Cerebellar cortex (tissue), 1 donor: ENCODE data around the gene IGLON5.

Experiments used
- DNase-seq: peaks from one replicate; pipeline ENCODE4 v3.0.0-alpha.2; 2015; ENCODE audit warnings: low spot score

The IGLON5 gene

GRCh38 chr19:51311351-51312257, at the start of gene IGLON5:
Gene IGLON5 (plus strand): TSS chr19:51311644. CDS start chr19:51311848, 204 bp downstream.
- peak; percentile 48 for DNase-seq

GRCh38 chr19:51263808-51264207, 47.6 kb upstream of the IGLON5 start:
- no peak for DNase-seq

- DNase-seq: peak; percentile 42
These were observed 40.4 kb upstream of the IGLON5 start for GRCh38 chr19:51271067-51271466.

- no peak for DNase-seq
These were observed 39.1 kb upstream of the IGLON5 start for GRCh38 chr19:51272183-51272810.

GRCh38 chr19:51274049-51274770, 37.2 kb upstream of the IGLON5 start:
- no peak for DNase-seq

GRCh38 chr19:51277112-51277511, 34.3 kb upstream of the IGLON5 start:
- DNase-seq: no peak

- no peak for DNase-seq
These were observed 29.1 kb upstream of the IGLON5 start for GRCh38 chr19:51282335-51282734.

GRCh38 chr19:51285682-51286081, 25.8 kb upstream of the IGLON5 start:
- no peak for DNase-seq

- DNase-seq: no peak
These were observed 21.8 kb upstream of the IGLON5 start for GRCh38 chr19:51289635-51290034.

- DNase-seq: peak; percentile 79
These were observed 18.5 kb upstream of the IGLON5 start for GRCh38 chr19:51292971-51293370.

- DNase-seq: no peak
These were observed 17.8 kb upstream of the IGLON5 start for GRCh38 chr19:51293571-51294210.

- no peak for DNase-seq
These were observed 17.1 kb upstream of the IGLON5 start for GRCh38 chr19:51294211-51294976.

- no peak for DNase-seq
These were observed 16.5 kb upstream of the IGLON5 start for GRCh38 chr19:51294977-51295375.

GRCh38 chr19:51295382-51296126, 15.9 kb upstream of the IGLON5 start:
- no peak for DNase-seq

- peak; percentile 52 for DNase-seq
These were observed 14.9 kb upstream of the IGLON5 start for GRCh38 chr19:51296336-51297093.

GRCh38 chr19:51297406-51297805, 14.0 kb upstream of the IGLON5 start:
- DNase-seq: no peak

- no peak for DNase-seq
These were observed 10.2 kb upstream of the IGLON5 start for GRCh38 chr19:51301266-51301665.

- no peak for DNase-seq
These were observed 6.0 kb upstream of the IGLON5 start for GRCh38 chr19:51305479-51305878.

- no peak for DNase-seq
These were observed 5.2 kb downstream of the IGLON5 start for GRCh38 chr19:51316688-51317087.

- DNase-seq: no peak
These were observed 5.9 kb downstream of the IGLON5 start for GRCh38 chr19:51317376-51317775.
